HepG2 (cell line): ENCODE results near the gene VAV2. TPM values are rescaled to one million over a fixed set of nuclear protein-coding genes. Genes with fewer than 3 reads are reported as not detected.

Experiments
- BRD4 ChIP-seq: sonication (generic); formaldehyde crosslinking; IDR thresholded peaks from 2 replicates; pipeline ENCODE4 v1.4.0; 2020; ENCODE audit warnings: missing genetic modification reagents
- FOXC1 ChIP-seq: sonication (generic); formaldehyde crosslinking; IDR thresholded peaks from 2 replicates; pipeline ENCODE4 v1.8.0; 2022; ENCODE audit warnings: mild to moderate bottlenecking, missing genetic modification reagents, borderline replicate concordance
- FOXP1 ChIP-seq, 2 experiments: fragments of 450-650 bp in 1 of 2; IDR thresholded peaks; 2 replicates each; pipeline ENCODE4 v1.6.1; 2017 to 2018; ENCODE audit warnings: antibody characterized with exemption in 1 of 2
- HDAC2 ChIP-seq: sonication (generic); formaldehyde crosslinking; IDR thresholded peaks from 2 replicates; pipeline ENCODE4 v1.4.0; 2020; ENCODE audit warnings: missing genetic modification reagents
- HMGA1 ChIP-seq: sonication (generic); formaldehyde crosslinking; conservative IDR thresholded peaks from 2 replicates; pipeline ENCODE4 v1.4.0; 2020; ENCODE audit warnings: missing genetic modification reagents
- ISL2 ChIP-seq: sonication (generic); formaldehyde crosslinking; IDR thresholded peaks from 2 replicates; pipeline ENCODE4 v1.5.0; 2020; ENCODE audit warnings: missing genetic modification reagents
- LCORL ChIP-seq, 2 experiments: fragments of 450-650 bp in 1 of 2; sonication (generic) in 1 of 2; formaldehyde crosslinking in 1 of 2; IDR thresholded peaks; 2 replicates each; pipeline versions ENCODE4 v1.5.0 to v1.6.1; 2017 to 2020; ENCODE audit warnings: antibody characterized with exemption in 1 of 2, missing genetic modification reagents in 1 of 2
- MIER3 ChIP-seq: IDR thresholded peaks from 2 replicates; pipeline ENCODE4 v1.6.1; 2016; ENCODE audit warnings: missing compliant biosample characterization, borderline replicate concordance
- MTF1 ChIP-seq: sonication (generic); formaldehyde crosslinking; IDR thresholded peaks from 2 replicates; pipeline ENCODE4 v1.5.0; 2020; ENCODE audit warnings: missing genetic modification reagents
- MXD4 ChIP-seq: IDR thresholded peaks from 2 replicates; pipeline ENCODE4 v1.6.1; 2016; ENCODE audit warnings: mild to moderate bottlenecking, missing biosample characterization, missing genetic modification reagents
- NFATC3 ChIP-seq: sonication (generic); formaldehyde crosslinking; IDR thresholded peaks from 2 replicates; pipeline ENCODE4 v1.5.1; 2020; ENCODE audit warnings: mild to moderate bottlenecking, missing genetic modification reagents
- RAD51 ChIP-seq: fragments of 450-650 bp; IDR thresholded peaks from 2 replicates; pipeline ENCODE4 v1.6.1; 2016; ENCODE audit warnings: borderline replicate concordance
- SMAD9 ChIP-seq: sonication (generic); formaldehyde crosslinking; IDR thresholded peaks from 2 replicates; pipeline ENCODE4 v1.5.1; 2020; ENCODE audit warnings: mild to moderate bottlenecking, missing genetic modification reagents
- TCF7 ChIP-seq: sonication (generic); IDR thresholded peaks from 2 replicates; pipeline ENCODE4 v1.6.1; 2016; ENCODE audit warnings: antibody characterized with exemption, low read depth
- ZNF10 ChIP-seq: sonication (generic); formaldehyde crosslinking; IDR thresholded peaks from 2 replicates; pipeline ENCODE4 v1.4.0; 2020; ENCODE audit warnings: mild to moderate bottlenecking, low read depth, missing genetic modification reagents, borderline replicate concordance
- ZNF138 ChIP-seq: sonication (generic); formaldehyde crosslinking; IDR thresholded peaks from 2 replicates; pipeline ENCODE4 v1.5.0; 2020; ENCODE audit warnings: mild to moderate bottlenecking, low read depth, missing genetic modification reagents
- ZNF292 ChIP-seq: sonication (generic); formaldehyde crosslinking; IDR thresholded peaks from 2 replicates; pipeline ENCODE4 v1.8.1; 2022; ENCODE audit warnings: mild to moderate bottlenecking, low read depth, missing genetic modification reagents, borderline replicate concordance
- ZNF30 ChIP-seq: sonication (generic); formaldehyde crosslinking; IDR thresholded peaks from 2 replicates; pipeline ENCODE4 v1.5.0; 2020; ENCODE audit warnings: mild to moderate bottlenecking, missing genetic modification reagents
- ZNF33B ChIP-seq: sonication (generic); formaldehyde crosslinking; IDR thresholded peaks from 2 replicates; pipeline ENCODE4 v1.5.1; 2020; ENCODE audit warnings: mild to moderate bottlenecking, missing genetic modification reagents
- ZNF431 ChIP-seq: sonication (generic); formaldehyde crosslinking; IDR thresholded peaks from 2 replicates; pipeline ENCODE4 v1.9.0; 2022; ENCODE audit warnings: missing genetic modification reagents, low read depth, mild to moderate bottlenecking, borderline replicate concordance
- ZNF570 ChIP-seq: sonication (generic); formaldehyde crosslinking; IDR thresholded peaks from 2 replicates; pipeline ENCODE4 v1.4.0; 2020; ENCODE audit warnings: mild to moderate bottlenecking, missing genetic modification reagents, borderline replicate concordance
- ZNF703 ChIP-seq: sonication (generic); formaldehyde crosslinking; IDR thresholded peaks from 2 replicates; pipeline ENCODE4 v1.5.1; 2020; ENCODE audit warnings: missing genetic modification reagents, mild to moderate bottlenecking, moderate library complexity, borderline replicate concordance
- ZSCAN25 ChIP-seq: sonication (generic); formaldehyde crosslinking; IDR thresholded peaks from 2 replicates; pipeline ENCODE4 v1.8.0; 2022; ENCODE audit warnings: mild to moderate bottlenecking, missing genetic modification reagents
- polyA plus RNA-seq, 8 experiments: library from polyadenylated mRNA; depleted of rRNA in 3 of 8; stranded (reverse) in 7 of 8; unstranded in 1 of 8; fragments of >200 nt; fragmentation: Illumina TruSeq in 4 of 8; extraction: Trizol in 4 of 8; gene quantifications; 2 replicates each; pipeline versions ENCODE4 v1.2.1 to v1.2.3, GENCODE V29; 2011 to 2016; ENCODE audit warnings: low read depth in 4 of 8, missing spikeins in 1 of 8, mixed read lengths in 1 of 8; ENCODE audit not compliant: insufficient read depth in 1 of 8
- total RNA-seq, 5 experiments: library from RNA; depleted of rRNA; stranded (reverse); fragments of >200 nt; fragmentation: Illumina TruSeq; extraction: Trizol; gene quantifications; 2 replicates each; pipeline ENCODE4 v1.2.3, GENCODE V29; 2016; ENCODE audit warnings: low read depth in 1 of 5
- TF ChIP-seq, protein P1 (sequence below): sonication (generic); formaldehyde crosslinking; conservative IDR thresholded peaks from 2 replicates; pipeline ENCODE4 v1.4.0; 2020; ENCODE audit warnings: missing genetic modification reagents
- TF ChIP-seq, protein P2 (sequence below): IDR thresholded peaks from 2 replicates; pipeline ENCODE4 v1.4.0; 2020; ENCODE audit warnings: mild to moderate bottlenecking, missing genetic modification reagents

VAV2 gene
- total and polyA plus RNA-seq, 2 of the 13 experiments (the other 11 are each of a cell fraction or from before 2014, with no cell fraction given), result 22.5 to 22.9 TPM

DNA sequence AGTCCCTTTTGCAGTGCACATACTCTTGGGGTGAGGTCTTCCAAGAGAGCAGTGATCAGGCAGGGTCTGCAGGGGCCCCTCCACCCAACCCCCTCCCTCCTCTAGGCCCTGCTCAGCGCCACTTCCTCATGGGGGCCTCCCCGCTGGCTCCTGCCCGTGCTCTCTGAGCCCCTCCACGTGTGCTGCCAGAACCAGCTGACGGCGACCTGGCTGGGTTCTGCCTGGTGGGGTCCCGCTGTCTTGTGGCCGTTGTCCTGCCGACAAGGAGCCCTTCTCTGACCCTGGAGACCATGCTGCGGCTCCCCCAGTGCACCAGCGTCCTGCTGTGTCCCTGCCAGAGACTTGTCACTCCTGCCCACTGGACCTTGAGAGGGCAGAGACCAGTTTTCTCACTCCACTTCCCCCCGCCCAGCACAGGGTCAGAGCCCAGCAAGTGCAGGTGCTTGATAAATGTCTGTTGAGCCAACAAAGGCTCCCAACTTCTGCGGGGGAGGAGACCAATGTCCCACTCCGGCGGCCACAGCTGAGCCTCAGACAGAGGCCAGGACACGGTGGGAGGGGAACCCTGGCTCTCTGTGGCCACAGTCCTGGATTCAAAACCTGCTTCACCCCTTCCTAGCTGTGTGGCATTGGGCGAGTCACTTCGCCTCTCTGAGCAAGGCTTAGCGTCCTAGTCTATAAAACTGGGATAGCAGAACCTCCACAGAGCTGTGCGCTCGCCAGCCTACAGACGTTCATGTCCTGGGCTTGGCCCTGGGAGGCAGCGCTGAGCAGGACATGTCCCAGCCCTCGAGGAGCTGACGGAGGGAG, 278.8 kb downstream of the VAV2 start (continued):
- TF ChIP-seq, protein P1, sequence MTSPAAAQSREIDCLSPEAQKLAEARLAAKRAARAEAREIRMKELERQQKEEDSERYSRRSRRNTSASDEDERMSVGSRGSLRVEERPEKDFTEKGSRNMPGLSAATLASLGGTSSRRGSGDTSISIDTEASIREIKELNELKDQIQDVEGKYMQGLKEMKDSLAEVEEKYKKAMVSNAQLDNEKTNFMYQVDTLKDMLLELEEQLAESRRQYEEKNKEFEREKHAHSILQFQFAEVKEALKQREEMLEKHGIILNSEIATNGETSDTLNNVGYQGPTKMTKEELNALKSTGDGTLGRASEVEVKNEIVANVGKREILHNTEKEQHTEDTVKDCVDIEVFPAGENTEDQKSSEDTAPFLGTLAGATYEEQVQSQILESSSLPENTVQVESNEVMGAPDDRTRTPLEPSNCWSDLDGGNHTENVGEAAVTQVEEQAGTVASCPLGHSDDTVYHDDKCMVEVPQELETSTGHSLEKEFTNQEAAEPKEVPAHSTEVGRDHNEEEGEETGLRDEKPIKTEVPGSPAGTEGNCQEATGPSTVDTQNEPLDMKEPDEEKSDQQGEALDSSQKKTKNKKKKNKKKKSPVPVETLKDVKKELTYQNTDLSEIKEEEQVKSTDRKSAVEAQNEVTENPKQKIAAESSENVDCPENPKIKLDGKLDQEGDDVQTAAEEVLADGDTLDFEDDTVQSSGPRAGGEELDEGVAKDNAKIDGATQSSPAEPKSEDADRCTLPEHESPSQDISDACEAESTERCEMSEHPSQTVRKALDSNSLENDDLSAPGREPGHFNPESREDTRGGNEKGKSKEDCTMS (CRISPR knock-in tag), result no peak
- TF ChIP-seq LCORL (IDR thresholded peaks at IDR 0.05), result no peak
- peak; percentile 69; the same call in 1 of the 2 replicates for TF ChIP-seq LCORL (CRISPR knock-in tag; IDR thresholded peaks at IDR 0.05)
- TF ChIP-seq ZNF10, result no peak
- TF ChIP-seq ZNF30 (CRISPR knock-in tag), result no peak
- no peak for TF ChIP-seq ZNF33B (CRISPR knock-in tag)
- TF ChIP-seq MIER3 (CRISPR knock-in tag), result peak; percentile 26; the same call in 1 of the 2 replicates
- TF ChIP-seq ZNF431, result no peak
- no peak for TF ChIP-seq TCF7
- TF ChIP-seq ZNF292 (CRISPR knock-in tag), result no peak; the same call in 1 of the 2 replicates
- TF ChIP-seq NFATC3, result no peak
- peak; percentile 80 for TF ChIP-seq HDAC2 (CRISPR knock-in tag)
- TF ChIP-seq MTF1 (CRISPR knock-in tag), result no peak
- 0 out of 2 replicates have a peak, but pooled peaks have one; percentile 46 for TF ChIP-seq SMAD9 (CRISPR knock-in tag)
- TF ChIP-seq FOXC1 (CRISPR knock-in tag), result no peak
- TF ChIP-seq, protein P2, sequence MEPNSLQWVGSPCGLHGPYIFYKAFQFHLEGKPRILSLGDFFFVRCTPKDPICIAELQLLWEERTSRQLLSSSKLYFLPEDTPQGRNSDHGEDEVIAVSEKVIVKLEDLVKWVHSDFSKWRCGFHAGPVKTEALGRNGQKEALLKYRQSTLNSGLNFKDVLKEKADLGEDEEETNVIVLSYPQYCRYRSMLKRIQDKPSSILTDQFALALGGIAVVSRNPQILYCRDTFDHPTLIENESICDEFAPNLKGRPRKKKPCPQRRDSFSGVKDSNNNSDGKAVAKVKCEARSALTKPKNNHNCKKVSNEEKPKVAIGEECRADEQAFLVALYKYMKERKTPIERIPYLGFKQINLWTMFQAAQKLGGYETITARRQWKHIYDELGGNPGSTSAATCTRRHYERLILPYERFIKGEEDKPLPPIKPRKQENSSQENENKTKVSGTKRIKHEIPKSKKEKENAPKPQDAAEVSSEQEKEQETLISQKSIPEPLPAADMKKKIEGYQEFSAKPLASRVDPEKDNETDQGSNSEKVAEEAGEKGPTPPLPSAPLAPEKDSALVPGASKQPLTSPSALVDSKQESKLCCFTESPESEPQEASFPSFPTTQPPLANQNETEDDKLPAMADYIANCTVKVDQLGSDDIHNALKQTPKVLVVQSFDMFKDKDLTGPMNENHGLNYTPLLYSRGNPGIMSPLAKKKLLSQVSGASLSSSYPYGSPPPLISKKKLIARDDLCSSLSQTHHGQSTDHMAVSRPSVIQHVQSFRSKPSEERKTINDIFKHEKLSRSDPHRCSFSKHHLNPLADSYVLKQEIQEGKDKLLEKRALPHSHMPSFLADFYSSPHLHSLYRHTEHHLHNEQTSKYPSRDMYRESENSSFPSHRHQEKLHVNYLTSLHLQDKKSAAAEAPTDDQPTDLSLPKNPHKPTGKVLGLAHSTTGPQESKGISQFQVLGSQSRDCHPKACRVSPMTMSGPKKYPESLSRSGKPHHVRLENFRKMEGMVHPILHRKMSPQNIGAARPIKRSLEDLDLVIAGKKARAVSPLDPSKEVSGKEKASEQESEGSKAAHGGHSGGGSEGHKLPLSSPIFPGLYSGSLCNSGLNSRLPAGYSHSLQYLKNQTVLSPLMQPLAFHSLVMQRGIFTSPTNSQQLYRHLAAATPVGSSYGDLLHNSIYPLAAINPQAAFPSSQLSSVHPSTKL (CRISPR knock-in tag), result peak; percentile 32; the same call in 1 of the 2 replicates
- TF ChIP-seq MXD4, result peak; percentile 53; the same call in 1 of the 2 replicates
- TF ChIP-seq ZSCAN25, result peak; percentile 81
- no peak for TF ChIP-seq ZNF138 (CRISPR knock-in tag)
- TF ChIP-seq RAD51, result no peak
- 0 out of 2 replicates have a peak, but pooled peaks have one; percentile 42 for TF ChIP-seq ISL2 (CRISPR knock-in tag)
- TF ChIP-seq ZNF703 (CRISPR knock-in tag), result no peak
- TF ChIP-seq BRD4 (CRISPR knock-in tag), result 0 out of 2 replicates have a peak, but pooled peaks have one; percentile 50
- no peak for TF ChIP-seq ZNF570 (CRISPR knock-in tag)
- no peak for TF ChIP-seq HMGA1
- TF ChIP-seq FOXP1 (IDR thresholded peaks at IDR 0.05), result no peak
- no peak for TF ChIP-seq FOXP1 (CRISPR knock-in tag; IDR thresholded peaks at IDR 0.05)
